ENCODE results near the gene RNF220.

The RNF220 gene

DNA sequence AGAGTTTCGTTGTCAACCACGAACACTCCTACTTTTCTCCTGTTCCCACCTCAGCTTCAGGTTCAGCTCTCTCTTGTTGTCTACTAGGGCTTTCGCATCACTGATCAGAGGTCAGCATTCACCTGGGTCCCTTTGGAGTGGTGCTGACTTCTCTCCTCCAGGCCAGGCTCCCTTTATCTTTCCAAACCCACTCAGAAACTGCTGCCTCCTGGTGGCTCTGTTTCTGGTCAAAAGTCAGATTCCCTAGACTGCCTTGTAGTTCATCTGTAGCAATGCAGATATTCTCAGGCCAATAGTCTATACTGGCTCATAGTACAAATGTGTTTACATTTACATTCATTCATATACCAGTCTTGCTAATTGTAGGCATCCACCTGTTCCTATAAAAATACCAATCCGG lies 43.6 kb upstream of the RNF220 start:
- Histone ChIP-seq H3K27ac (ENCODE audit: low read depth, low read length) (no peak overlapping the region), H3K23ac (ENCODE audit: low read length) (no peak overlapping the region), H3K4me3 (ENCODE audit: low read depth, low read length) (no peak overlapping the region), H3K4me1 (ENCODE audit: control insufficient read depth in 1 of 2, insufficient read depth in 2 of 2, low read length in 2 of 2) (no peaks in the 10 kb centered on the region), H2BK12ac (ENCODE audit: low read length) (no peak overlapping the region), H2AK5ac (ENCODE audit: low read length) (no peak overlapping the region), H3K79me1 (ENCODE audit: low read length) (no peaks in the 10 kb centered on the region), H3K4me2 (ENCODE audit: low read length) (no peak overlapping the region), H3K27me3 (ENCODE audit: insufficient read depth, low read length) (no peaks in the 10 kb centered on the region), H3K18ac (ENCODE audit: low read length) (no peak overlapping the region), H3K4ac (ENCODE audit: low read depth, low read length) (no peak overlapping the region), H2AFZ (ENCODE audit: insufficient read depth, low read length, poor library complexity) (no peak overlapping the region), H3K14ac (ENCODE audit: low read length) (no peak overlapping the region), H4K8ac (ENCODE audit: low read depth, low read length) (no peak overlapping the region), H3K79me2 (ENCODE audit: control insufficient read depth, insufficient read depth, low read length, poor library complexity) (no peaks in the 10 kb centered on the region), H3K9me3 (ENCODE audit: insufficient read depth, low read depth, low read length) (peaks cover 2% of the 10 kb centered on the region), H3K36me3 (ENCODE audit: control insufficient read depth in 1 of 2, insufficient read depth in 2 of 2, low read length in 2 of 2) (no peaks in the 10 kb centered on the region), H2BK120ac (ENCODE audit: insufficient read depth, low read length, poor library complexity) (no peak overlapping the region), H2BK5ac (ENCODE audit: low read depth, low read length, poor library complexity) (no peak overlapping the region), H3K9ac (ENCODE audit: low read length) (no peak overlapping the region), H4K91ac (ENCODE audit: low read depth, low read length) (no peak overlapping the region), H4K12ac (ENCODE audit: low read depth, low read length) (no peak overlapping the region)
- no CpG with 5 or more reads among the region's 4 CpGs for WGBS (ENCODE audit: extremely low coverage, insufficient coverage, insufficient read length)
- peak; percentile 8 to 60 for DNase-seq

GRCh38 chr1:44366371-44366975 lies 38.6 kb upstream of the RNF220 start:
- WGBS (ENCODE audit: extremely low coverage, insufficient coverage, insufficient read length): no CpG with 5 or more reads among the region's 7 CpGs
- Histone ChIP-seq H2AFZ (ENCODE audit: insufficient read depth, low read length, poor library complexity) (no peak overlapping the region), H2BK120ac (ENCODE audit: insufficient read depth, low read length, poor library complexity) (no peak overlapping the region)

DNA sequence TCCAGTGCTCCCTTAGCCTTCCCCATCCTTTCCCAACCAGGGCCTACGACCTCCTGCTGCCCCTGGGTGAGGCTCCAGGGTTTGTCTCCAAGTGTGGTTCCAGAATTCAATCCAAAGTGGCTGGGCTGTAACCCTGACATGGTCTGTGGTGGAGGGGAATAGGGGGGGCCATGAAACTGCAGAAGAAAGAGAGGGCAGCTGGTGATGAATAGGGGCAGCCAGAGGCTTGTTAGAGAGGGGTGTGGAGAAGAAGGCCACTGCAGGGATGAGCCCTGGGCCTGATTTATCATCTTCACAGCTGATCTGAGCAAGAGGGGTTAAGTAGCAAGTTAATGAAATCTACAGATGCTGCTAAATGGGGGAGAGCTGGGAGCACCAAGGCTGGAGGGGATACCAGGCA lies 37.1 kb upstream of the RNF220 start:
- no peak for DNase-seq
- H3K79me1 ChIP-seq (ENCODE audit: low read length): no peaks in the 10 kb centered on the region
- H2BK5ac ChIP-seq (ENCODE audit: low read depth, low read length, poor library complexity): no peak overlapping the region
- no peak overlapping the region for H3K4ac ChIP-seq (ENCODE audit: low read depth, low read length)
- no peaks in the 10 kb centered on the region for H3K79me2 ChIP-seq (ENCODE audit: control insufficient read depth, insufficient read depth, low read length, poor library complexity)
- H3K4me1 ChIP-seq (ENCODE audit: control insufficient read depth in 1 of 2, insufficient read depth in 2 of 2, low read length in 2 of 2): no peaks in the 10 kb centered on the region
- peaks cover 3% of the 10 kb centered on the region for H3K9me3 ChIP-seq (ENCODE audit: insufficient read depth, low read depth, low read length)
- whole genome bisulfite sequencing (ENCODE audit: extremely low coverage, insufficient coverage, insufficient read length): no CpG with 5 or more reads among the region's 1 CpG
- H3K23ac ChIP-seq (ENCODE audit: low read length): no peak overlapping the region
- no peak overlapping the region for H3K27ac ChIP-seq (ENCODE audit: low read depth, low read length)
- no peak overlapping the region for H3K4me2 ChIP-seq (ENCODE audit: low read length)
- H3K27me3 ChIP-seq (ENCODE audit: insufficient read depth, low read length): peaks cover 2% of the 10 kb centered on the region
- H4K12ac ChIP-seq (ENCODE audit: low read depth, low read length): no peak overlapping the region
- no peak overlapping the region for H2BK120ac ChIP-seq (ENCODE audit: insufficient read depth, low read length, poor library complexity)
- H3K36me3 ChIP-seq (ENCODE audit: control insufficient read depth in 1 of 2, insufficient read depth in 2 of 2, low read length in 2 of 2): no peaks in the 10 kb centered on the region
- no peak overlapping the region for H3K14ac ChIP-seq (ENCODE audit: low read length)
- no peak overlapping the region for H2BK12ac ChIP-seq (ENCODE audit: low read length)
- H2AFZ ChIP-seq (ENCODE audit: insufficient read depth, low read length, poor library complexity): no peak overlapping the region
- H3K4me3 ChIP-seq (ENCODE audit: low read depth, low read length): no peak overlapping the region
- no peak overlapping the region for H3K18ac ChIP-seq (ENCODE audit: low read length)
- no peak overlapping the region for H4K8ac ChIP-seq (ENCODE audit: low read depth, low read length)
- no peak overlapping the region for H2AK5ac ChIP-seq (ENCODE audit: low read length)
- H4K91ac ChIP-seq (ENCODE audit: low read depth, low read length): no peak overlapping the region
- no peak overlapping the region for H3K9ac ChIP-seq (ENCODE audit: low read length)

More at GRCh38 chr1:44366371-44366975, 38.6 kb upstream of the RNF220 start:
- Histone ChIP-seq H3K9me3 (ENCODE audit: insufficient read depth, low read depth, low read length) (peaks cover 3% of the 10 kb centered on the region), H3K27me3 (ENCODE audit: insufficient read depth, low read length) (peaks cover 2% of the 10 kb centered on the region), H3K4ac (ENCODE audit: low read depth, low read length) (no peak overlapping the region), H3K79me2 (ENCODE audit: control insufficient read depth, insufficient read depth, low read length, poor library complexity) (no peaks in the 10 kb centered on the region), H3K23ac (ENCODE audit: low read length) (no peak overlapping the region), H4K91ac (ENCODE audit: low read depth, low read length) (no peak overlapping the region), H3K4me3 (ENCODE audit: low read depth, low read length) (no peak overlapping the region), H2BK5ac (ENCODE audit: low read depth, low read length, poor library complexity) (no peak overlapping the region), H3K36me3 (ENCODE audit: control insufficient read depth in 1 of 2, insufficient read depth in 2 of 2, low read length in 2 of 2) (no peaks in the 10 kb centered on the region), H3K14ac (ENCODE audit: low read length) (no peak overlapping the region), H2AK5ac (ENCODE audit: low read length) (no peak overlapping the region), H3K4me2 (ENCODE audit: low read length) (no peak overlapping the region), H2BK12ac (ENCODE audit: low read length) (no peak overlapping the region), H3K79me1 (ENCODE audit: low read length) (no peaks in the 10 kb centered on the region), H3K18ac (ENCODE audit: low read length) (no peak overlapping the region), H4K12ac (ENCODE audit: low read depth, low read length) (no peak overlapping the region), H3K4me1 (ENCODE audit: control insufficient read depth in 1 of 2, insufficient read depth in 2 of 2, low read length in 2 of 2) (no peaks in the 10 kb centered on the region), H3K27ac (ENCODE audit: low read depth, low read length) (no peak overlapping the region), H3K9ac (ENCODE audit: low read length) (no peak overlapping the region), H4K8ac (ENCODE audit: low read depth, low read length) (no peak overlapping the region)
- DNase-seq: no peak

DNA sequence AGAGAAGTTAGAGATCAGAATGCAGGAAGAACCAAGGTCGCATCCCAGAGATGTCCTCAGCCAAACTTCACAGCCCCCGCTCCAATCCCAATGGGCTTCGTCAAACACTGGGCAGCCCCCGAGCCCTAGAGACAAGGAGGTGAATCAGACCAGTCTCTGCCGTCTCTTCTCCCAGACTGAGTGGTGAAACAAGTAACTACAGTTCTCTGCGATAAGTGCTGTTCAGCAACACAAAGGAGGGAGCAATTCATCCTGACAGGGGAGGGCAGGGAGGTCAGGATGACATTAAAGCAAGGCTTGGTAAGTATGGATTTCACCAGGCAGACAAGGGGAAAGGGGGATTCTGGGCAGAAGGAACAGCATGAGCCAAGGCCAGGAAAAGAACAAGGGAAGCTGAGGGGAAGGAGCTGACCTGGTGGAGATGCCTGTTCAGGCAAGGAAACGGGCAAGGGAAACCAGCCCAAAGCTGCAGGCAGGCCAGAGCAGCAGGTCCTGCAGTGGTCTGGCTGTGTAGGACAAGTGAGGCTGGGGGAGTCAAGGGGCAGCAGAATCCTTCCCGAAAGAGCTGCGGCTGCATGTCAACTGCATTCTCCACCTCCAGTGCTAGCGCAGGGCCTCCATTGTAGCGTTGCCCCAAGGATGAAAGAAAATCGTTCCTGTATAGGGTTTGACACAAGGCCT lies 36.4 kb upstream of the RNF220 start:
- Histone ChIP-seq H4K12ac (ENCODE audit: low read depth, low read length) (no peak overlapping the region), H2AFZ (ENCODE audit: insufficient read depth, low read length, poor library complexity) (no peak overlapping the region), H4K91ac (ENCODE audit: low read depth, low read length) (no peak overlapping the region), H2AK5ac (ENCODE audit: low read length) (no peak overlapping the region), H3K36me3 (ENCODE audit: control insufficient read depth in 1 of 2, insufficient read depth in 2 of 2, low read length in 2 of 2) (no peaks in the 10 kb centered on the region), H3K14ac (ENCODE audit: low read length) (no peak overlapping the region), H2BK12ac (ENCODE audit: low read length) (no peak overlapping the region), H3K9ac (ENCODE audit: low read length) (no peak overlapping the region), H3K27me3 (ENCODE audit: insufficient read depth, low read length) (peaks cover 2% of the 10 kb centered on the region), H3K4ac (ENCODE audit: low read depth, low read length) (no peak overlapping the region), H3K9me3 (ENCODE audit: insufficient read depth, low read depth, low read length) (peaks cover 3% of the 10 kb centered on the region), H4K8ac (ENCODE audit: low read depth, low read length) (no peak overlapping the region), H3K79me2 (ENCODE audit: control insufficient read depth, insufficient read depth, low read length, poor library complexity) (no peaks in the 10 kb centered on the region), H3K79me1 (ENCODE audit: low read length) (no peaks in the 10 kb centered on the region), H3K23ac (ENCODE audit: low read length) (no peak overlapping the region), H2BK120ac (ENCODE audit: insufficient read depth, low read length, poor library complexity) (no peak overlapping the region), H3K18ac (ENCODE audit: low read length) (no peak overlapping the region), H3K27ac (ENCODE audit: low read depth, low read length) (no peak overlapping the region), H3K4me1 (ENCODE audit: control insufficient read depth in 1 of 2, insufficient read depth in 2 of 2, low read length in 2 of 2) (no peaks in the 10 kb centered on the region), H2BK5ac (ENCODE audit: low read depth, low read length, poor library complexity) (no peak overlapping the region), H3K4me3 (ENCODE audit: low read depth, low read length) (no peak overlapping the region), H3K4me2 (ENCODE audit: low read length) (no peak overlapping the region)
- DNase-seq: no peak
- no CpG with 5 or more reads among the region's 12 CpGs for WGBS (ENCODE audit: extremely low coverage, insufficient coverage, insufficient read length)

Data from trophoblast cell (in vitro differentiated cells and primary cell).